ENCODE measurements around the gene HAPLN2. TPM values are rescaled to one million over a fixed set of nuclear protein-coding genes. Genes with fewer than 3 reads are reported as not detected.
A peak's percentile ranks its signal among the peaks of the same experiment; 100 is the strongest.

HAPLN2 gene
- total and polyA plus RNA-seq, 2 of the 8 experiments (the other 6 are each of a cell fraction or from before 2014, with no cell fraction given): 0.19 to 0.51 TPM

GRCh38 chr1:156673387-156674121 is 54.3 kb downstream of the HAPLN2 start (continued):
- peak; percentile 98 for TF ChIP-seq JUND (IDR thresholded peaks at IDR 0.05; ENCODE audit: low read length)
- peak; percentile 61 for TF ChIP-seq ASH2L (IDR thresholded peaks at IDR 0.05; ENCODE audit: low read length)
- TF ChIP-seq FOSL1 (IDR thresholded peaks at IDR 0.05; ENCODE audit: insufficient read depth, low read depth, low read length): no peak
- TF ChIP-seq SRF (IDR thresholded peaks at IDR 0.05; ENCODE audit: low read depth, low read length): no peak
- no peak for TF ChIP-seq CHD1 (IDR thresholded peaks at IDR 0.05; ENCODE audit: low read depth, low read length)
- peak; percentile 99 for TF ChIP-seq JUN (IDR thresholded peaks at IDR 0.05; ENCODE audit: low read depth, low read length)
- no peak for TF ChIP-seq SP4 (IDR thresholded peaks at IDR 0.05; ENCODE audit: low read length)
- peak; percentile 100 for TF ChIP-seq ATF2 (IDR thresholded peaks at IDR 0.05; ENCODE audit: low read length)
- TF ChIP-seq SIRT6 (IDR thresholded peaks at IDR 0.05; ENCODE audit: low read length): no peak
- TF ChIP-seq SIN3A (conservative IDR thresholded peaks at IDR 0.05 in 1 of 2, IDR thresholded peaks at IDR 0.05 in 1 of 2; ENCODE audit: low read depth in 1 of 2, low read length in 2 of 2): peak; percentile 70 to 88; a peak in 2 of 4 replicates
- no peak for TF ChIP-seq RNF2 (IDR thresholded peaks at IDR 0.05; ENCODE audit: borderline replicate concordance, low read depth, low read length, missing control alignments, poor library complexity, severe bottlenecking)
- TF ChIP-seq GABPA (IDR thresholded peaks at IDR 0.05; ENCODE audit: borderline replicate concordance, insufficient read depth, low read length): no peak
- no peak for TF ChIP-seq RAD21 (IDR thresholded peaks at IDR 0.05 in 1 of 2, conservative IDR thresholded peaks at IDR 0.05 in 1 of 2; ENCODE audit: low read depth in 2 of 2, low read length in 2 of 2)
- TF ChIP-seq, protein P1, sequence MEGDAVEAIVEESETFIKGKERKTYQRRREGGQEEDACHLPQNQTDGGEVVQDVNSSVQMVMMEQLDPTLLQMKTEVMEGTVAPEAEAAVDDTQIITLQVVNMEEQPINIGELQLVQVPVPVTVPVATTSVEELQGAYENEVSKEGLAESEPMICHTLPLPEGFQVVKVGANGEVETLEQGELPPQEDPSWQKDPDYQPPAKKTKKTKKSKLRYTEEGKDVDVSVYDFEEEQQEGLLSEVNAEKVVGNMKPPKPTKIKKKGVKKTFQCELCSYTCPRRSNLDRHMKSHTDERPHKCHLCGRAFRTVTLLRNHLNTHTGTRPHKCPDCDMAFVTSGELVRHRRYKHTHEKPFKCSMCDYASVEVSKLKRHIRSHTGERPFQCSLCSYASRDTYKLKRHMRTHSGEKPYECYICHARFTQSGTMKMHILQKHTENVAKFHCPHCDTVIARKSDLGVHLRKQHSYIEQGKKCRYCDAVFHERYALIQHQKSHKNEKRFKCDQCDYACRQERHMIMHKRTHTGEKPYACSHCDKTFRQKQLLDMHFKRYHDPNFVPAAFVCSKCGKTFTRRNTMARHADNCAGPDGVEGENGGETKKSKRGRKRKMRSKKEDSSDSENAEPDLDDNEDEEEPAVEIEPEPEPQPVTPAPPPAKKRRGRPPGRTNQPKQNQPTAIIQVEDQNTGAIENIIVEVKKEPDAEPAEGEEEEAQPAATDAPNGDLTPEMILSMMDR (IDR thresholded peaks at IDR 0.05; ENCODE audit: control extremely low read depth in 1 of 3, insufficient read depth in 1 of 3, low read depth in 1 of 3, low read length in 3 of 3): no peak
- peak in 1 of 2 experiments; percentile 29 for TF ChIP-seq BCL11A (IDR thresholded peaks at IDR 0.05; ENCODE audit: low read depth in 2 of 2, low read length in 2 of 2)
- TF ChIP-seq CBX8 (IDR thresholded peaks at IDR 0.05; ENCODE audit: borderline replicate concordance, low read depth, low read length): no peak
- no peak for TF ChIP-seq PHF8 (conservative IDR thresholded peaks at IDR 0.05; ENCODE audit: low read depth, low read length)
- TF ChIP-seq MAFK (IDR thresholded peaks at IDR 0.05; ENCODE audit: low read depth, low read length): no peak

Measured in H1 (cell line).